Medulla oblongata (tissue), 1 donor: Measurements from ENCODE around the gene SH3BP4.

Source experiments
- DNase-seq: peaks from one replicate; pipeline ENCODE4 v3.0.0-alpha.2; 2015; ENCODE audit errors: extremely low spot score

The SH3BP4 gene

GRCh38 chr2:234998404-234999211 lies 46.8 kb downstream of the SH3BP4 start:
- no peak for DNase-seq

- DNase-seq = no peak
Observed at GRCh38 chr2:234999740-235000425, 48.1 kb downstream of the SH3BP4 start.

GRCh38 chr2:235000426-235001236 lies 48.8 kb downstream of the SH3BP4 start:
- no peak for DNase-seq

GRCh38 chr2:235001237-235002133 lies 49.7 kb downstream of the SH3BP4 start:
- no peak for DNase-seq

GRCh38 chr2:235002198-235003095 lies 50.6 kb downstream of the SH3BP4 start:
- no peak for DNase-seq

GRCh38 chr2:235003096-235003775 lies 51.4 kb downstream of the SH3BP4 start:
- DNase-seq = no peak

- no peak for DNase-seq
Observed at GRCh38 chr2:235004329-235004903, 52.6 kb downstream of the SH3BP4 start.

GRCh38 chr2:235005023-235005422 lies 53.2 kb downstream of the SH3BP4 start:
- DNase-seq = no peak

- DNase-seq = peak; percentile 76
Observed at GRCh38 chr2:235005603-235006259, 53.9 kb downstream of the SH3BP4 start.

- no peak for DNase-seq
Observed at GRCh38 chr2:235006461-235006860, 54.6 kb downstream of the SH3BP4 start.

- DNase-seq = no peak
Observed at GRCh38 chr2:235006986-235007385, 55.2 kb downstream of the SH3BP4 start.

- DNase-seq = no peak
Observed at GRCh38 chr2:235007664-235008457, 56.0 kb downstream of the SH3BP4 start.

- no peak for DNase-seq
Observed at GRCh38 chr2:235008584-235009044, 56.8 kb downstream of the SH3BP4 start.

GRCh38 chr2:235009081-235009480 lies 57.3 kb downstream of the SH3BP4 start:
- DNase-seq = no peak

- DNase-seq = no peak
Observed at GRCh38 chr2:235010117-235010714, 58.4 kb downstream of the SH3BP4 start.

- no peak for DNase-seq
Observed at GRCh38 chr2:235011607-235011928, 59.8 kb downstream of the SH3BP4 start.

- no peak for DNase-seq
Observed at GRCh38 chr2:235011929-235012631, 60.3 kb downstream of the SH3BP4 start.
